GM10266 (cell line): ENCODE results near the gene UBE3B.

ENCODE experiments used
- DNase-seq: peaks from one replicate; pipeline ENCODE4 v3.0.0; 2012; ENCODE audit errors: extremely low spot score
- CTCF ChIP-seq: IDR thresholded peaks from 2 replicates; pipeline ENCODE4 v1.5.1; 2012; ENCODE audit warnings: mild to moderate bottlenecking, low read depth; ENCODE audit not compliant: control insufficient read depth, insufficient read depth; ENCODE audit errors: missing control alignments

The UBE3B gene

DNA sequence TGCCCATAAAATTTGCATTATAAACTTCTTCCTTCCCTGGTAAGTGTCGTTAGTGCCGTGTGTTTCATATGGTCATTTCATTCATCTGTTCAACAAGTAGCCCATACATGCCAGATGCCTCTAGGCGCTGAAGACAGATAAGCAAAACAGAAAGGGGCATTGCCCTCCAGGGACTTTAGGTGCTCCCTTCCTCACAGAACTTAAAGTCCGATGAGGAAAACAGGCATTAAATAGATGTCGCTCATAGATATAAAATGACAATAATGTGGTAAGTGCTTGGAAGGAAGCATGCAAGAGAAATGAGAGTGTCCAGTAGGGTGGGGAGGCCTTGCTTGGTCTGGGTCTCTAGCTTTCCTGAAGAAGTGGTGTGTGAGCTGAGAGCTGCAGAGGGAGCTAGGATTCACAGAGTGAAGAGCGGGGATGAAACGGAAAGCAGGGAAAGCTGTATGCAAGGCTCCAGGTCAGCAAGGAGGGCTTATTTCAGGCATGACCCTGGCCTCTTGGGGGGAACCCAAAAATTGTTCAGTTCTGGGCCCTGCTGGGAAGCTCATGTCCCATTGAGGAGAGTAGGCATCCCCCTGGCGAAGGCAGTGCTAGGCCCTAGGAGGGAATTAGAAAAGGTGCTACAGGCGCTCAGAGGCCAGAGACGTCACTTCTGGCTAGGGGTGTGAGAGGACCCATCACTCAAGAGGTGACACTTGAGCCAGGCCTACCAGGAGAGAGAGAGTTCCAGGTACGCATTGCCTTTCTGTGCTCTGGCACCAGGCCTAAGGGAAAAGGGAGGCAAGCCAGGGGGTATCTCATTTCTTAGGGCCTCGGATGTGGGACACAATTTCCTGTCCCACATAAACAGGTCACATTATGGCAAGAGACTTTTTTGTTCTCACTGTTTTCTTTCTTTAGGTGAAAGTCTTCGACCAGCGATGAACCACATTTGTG lies 11.9 kb downstream of the UBE3B start:
- DNase-seq, result no peak
- TF ChIP-seq CTCF, result no peak

DNA sequence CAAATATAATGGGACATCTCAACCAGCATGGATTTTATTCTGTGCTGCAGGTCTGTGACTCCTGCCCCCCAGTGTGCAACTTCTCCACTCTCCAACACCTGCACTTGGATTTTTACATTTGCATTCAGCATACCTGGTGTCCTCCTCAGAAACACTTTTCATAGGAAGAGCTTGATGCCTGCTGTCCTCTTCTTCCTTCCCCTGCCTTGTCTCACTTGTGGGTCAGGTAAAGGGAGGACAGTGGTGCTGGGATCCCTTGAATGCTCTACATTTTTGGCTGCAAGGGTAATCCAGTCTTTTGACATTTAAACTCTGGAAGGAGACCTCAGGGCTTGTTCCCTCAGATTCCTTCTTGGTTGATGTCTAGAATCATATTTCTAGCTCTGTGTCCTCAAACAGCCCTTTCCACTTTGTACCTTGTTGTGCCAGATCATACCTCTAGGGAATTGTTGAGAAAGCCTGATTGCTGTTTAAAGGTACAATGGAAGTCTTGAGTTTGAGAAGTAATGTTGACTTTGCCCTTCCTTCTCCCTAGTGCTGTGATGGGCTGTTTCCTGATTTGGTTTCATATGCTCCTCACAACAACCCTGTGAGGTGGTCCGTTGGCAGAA lies 12.6 kb downstream of the UBE3B start:
- no peak for TF ChIP-seq CTCF
- no peak for DNase-seq

DNA sequence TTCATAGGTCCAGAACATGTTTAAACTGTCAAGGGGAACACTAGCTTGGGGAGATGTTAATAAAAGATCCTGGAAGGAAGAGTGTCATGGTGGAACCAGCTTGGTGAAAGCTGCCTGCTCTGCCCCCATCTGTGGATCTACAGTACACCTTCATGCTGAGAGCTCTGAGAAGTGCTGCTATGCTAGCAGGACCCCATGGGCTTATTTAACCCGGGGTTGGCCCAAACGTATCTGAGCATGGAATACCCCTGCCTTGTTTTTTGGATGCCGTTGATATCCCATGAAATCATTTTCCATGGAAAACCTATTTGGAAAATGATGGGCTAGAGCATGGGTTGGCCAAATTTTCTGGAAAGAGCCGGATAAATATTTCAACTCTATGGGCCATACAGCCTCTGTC lies 14.2 kb downstream of the UBE3B start:
- no peak for DNase-seq
- no peak for TF ChIP-seq CTCF

- TF ChIP-seq CTCF, result no peak
- DNase-seq, result no peak
Measured at GRCh38 chr12:109492371-109492770, 14.9 kb downstream of the UBE3B start.

DNA sequence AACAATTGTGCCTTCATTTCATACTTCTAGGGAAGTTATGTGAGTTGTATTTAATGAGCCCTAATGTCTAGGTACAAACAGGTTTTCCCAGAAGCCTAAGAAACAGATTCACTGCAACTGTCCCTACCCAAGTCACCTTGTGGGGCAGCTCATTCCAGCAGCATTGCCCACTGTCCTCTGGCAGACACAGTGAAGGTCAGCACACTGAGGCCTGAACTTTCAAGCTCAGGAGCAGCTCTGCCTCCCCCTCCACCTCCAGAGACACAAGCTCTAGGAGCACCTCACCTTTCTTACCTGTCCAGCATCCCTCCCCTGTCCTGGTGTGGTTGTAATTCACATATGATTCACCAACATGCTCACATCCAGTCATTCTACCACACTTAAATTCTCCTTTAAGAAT lies 15.7 kb downstream of the UBE3B start:
- DNase-seq, result no peak
- TF ChIP-seq CTCF, result no peak

DNA sequence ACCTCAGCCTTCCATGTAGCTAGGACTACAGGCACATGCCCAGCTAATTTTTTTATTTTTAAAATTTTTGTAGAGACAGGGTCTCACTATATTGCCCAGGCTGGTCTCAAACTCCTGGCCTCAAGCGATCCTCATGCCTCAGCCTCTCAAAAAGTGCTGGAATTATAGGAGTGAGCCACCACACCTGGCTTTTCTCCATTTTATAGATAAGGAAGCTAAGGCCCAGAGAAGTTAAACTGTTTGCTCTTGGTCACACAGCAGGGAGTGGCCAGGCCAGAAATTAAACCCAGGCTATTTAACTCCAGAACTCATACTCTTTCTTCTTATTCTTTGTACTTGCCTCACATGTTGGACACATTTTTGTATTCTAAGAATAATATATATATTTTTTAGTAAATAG lies 16.5 kb downstream of the UBE3B start:
- no peak for DNase-seq
- no peak for TF ChIP-seq CTCF

DNA sequence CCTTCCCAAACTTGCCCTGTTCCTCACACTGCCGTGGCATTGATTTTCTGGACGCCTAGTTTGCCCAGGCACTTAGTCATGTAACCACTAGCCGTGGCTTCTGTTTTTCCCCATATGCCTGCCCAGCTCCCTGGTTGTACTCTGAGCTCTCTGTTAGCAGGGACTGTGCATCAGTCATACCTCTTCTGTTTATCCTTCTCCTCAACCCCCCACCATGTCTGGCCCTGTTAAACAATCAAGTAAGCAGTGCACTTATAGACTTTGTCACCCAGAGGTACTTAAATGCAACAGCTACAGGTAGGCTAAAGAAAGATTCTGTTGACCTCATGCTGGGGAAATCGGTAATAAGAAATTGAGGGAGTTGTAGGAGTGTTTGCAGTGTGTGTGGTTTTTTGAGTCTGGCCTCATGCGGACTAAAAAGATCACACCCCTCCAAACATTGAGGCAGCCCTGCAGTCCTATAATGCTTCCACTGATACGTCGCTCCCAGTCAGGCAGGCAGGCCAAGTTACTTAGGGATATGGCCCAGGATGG lies 17.0 kb downstream of the UBE3B start:
- TF ChIP-seq CTCF, result no peak
- no peak for DNase-seq
